ENCODE measurements around the gene VPS26B. TPM values are rescaled to one million over a fixed set of nuclear protein-coding genes. Genes with fewer than 3 reads are reported as not detected.

The VPS26B gene
- total and polyA plus RNA-seq, 2 experiments from 2014 or later: 10.1 to 29.1 TPM

GRCh38 chr11:134205729-134206128 is 18.7 kb upstream of the VPS26B start:
- Mint-ChIP-seq H3K4me3 (no peak overlapping the region), H3K36me3 (ENCODE audit: low read depth) (peaks cover 77% of the 10 kb centered on the region)
- ATAC-seq: no peak

More at GRCh38 chr11:134205729-134206128, 18.7 kb upstream of the VPS26B start:
- 0 out of 2 replicates have a peak, but pooled peaks cover 4% of the 10 kb centered on the region for H3F3A ChIP-seq (replicated peaks; ENCODE audit: low read depth)
- no peak overlapping the region for H3K27ac ChIP-seq (ENCODE audit: low read depth)
- H3K4me1 Mint-ChIP-seq: no peaks in the 10 kb centered on the region
- H3K4me3 ChIP-seq: no peak overlapping the region
- H3K4me2 ChIP-seq: no peak overlapping the region
- no peak overlapping the region for H3K27ac Mint-ChIP-seq
- H3K79me2 ChIP-seq (replicated peaks; ENCODE audit: insufficient read depth): peaks cover 9% of the 10 kb centered on the region
- H3K27me3 ChIP-seq (ENCODE audit: insufficient read depth): no peaks in the 10 kb centered on the region
- no peak for TF ChIP-seq CREB1 (CRISPR knock-in tag; IDR thresholded peaks at IDR 0.05; ENCODE audit: low read depth)
- no peak for TF ChIP-seq STAT1 (IDR thresholded peaks at IDR 0.05; ENCODE audit: unreplicated experiment)
- TF ChIP-seq ZNF462 (CRISPR knock-in tag; IDR thresholded peaks at IDR 0.05): no peak
- TF ChIP-seq ZNF114 (CRISPR knock-in tag; IDR thresholded peaks at IDR 0.05): no peak
- no peak for TF ChIP-seq ETS1 (IDR thresholded peaks at IDR 0.05)
- TF ChIP-seq JUNB (IDR thresholded peaks at IDR 0.05; ENCODE audit: unreplicated experiment): no peak
- TF ChIP-seq EZH2phosphoT487 (IDR thresholded peaks at IDR 0.05; ENCODE audit: unreplicated experiment): no peak
- TF ChIP-seq POLR2AphosphoS5 (IDR thresholded peaks at IDR 0.05; ENCODE audit: low read depth): no peak
- no peak for TF ChIP-seq CTCF (conservative IDR thresholded peaks at IDR 0.05; ENCODE audit: low read depth in 2 of 2)
- no peak for TF ChIP-seq EZH2 (IDR thresholded peaks at IDR 0.05; ENCODE audit: low read depth, unreplicated experiment)
- peaks cover 3% of the 10 kb centered on the region for H3K27me3 Mint-ChIP-seq (ENCODE audit: insufficient read depth, low read depth, poor library complexity)
- H3K4me1 ChIP-seq (ENCODE audit: insufficient read depth): no peaks in the 10 kb centered on the region
- DNase-seq (ENCODE audit: low spot score): no peak
- H2AFZ ChIP-seq: no peak overlapping the region
- no peaks in the 10 kb centered on the region for H3K9me2 ChIP-seq (ENCODE audit: insufficient read depth)
- H3K9me3 Mint-ChIP-seq: no peaks in the 10 kb centered on the region
- H4K20me1 ChIP-seq (replicated peaks; ENCODE audit: insufficient read depth): peaks cover 10% of the 10 kb centered on the region
- H3K36me3 ChIP-seq (ENCODE audit: insufficient read depth): peaks cover 71% of the 10 kb centered on the region
